A549 (cell line): ENCODE measurements around the gene MSANTD1. TPM values are rescaled to one million over a fixed set of nuclear protein-coding genes. Genes with fewer than 3 reads are reported as not detected.

Source experiments
- ATAC-seq, 2 experiments: fragments of 200-7000 bp in 1 of 2; fragments of >200 bp in 1 of 2; cut with Nextera tagmentation in 1 of 2; cut with Tn5 transposase in 1 of 2; 3 replicates each; pipeline versions ENCODE4 v1.8.0 to v1.9.1; 2018 to 2020; ENCODE audit warnings: mild to moderate bottlenecking in 1 of 2, moderate library complexity in 1 of 2
- CTCF ChIA-PET: fragments of 300-600 bp; sonication (Branson Sonifier 250); formaldehyde crosslinking; extraction: SDS; loops from one replicate; lab custom pipeline; 2021; ENCODE audit warnings: antibody characterized with exemption, inconsistent platforms; lab: Yijun Ruan, JAX
- POLR2A ChIA-PET: fragments of 350-600 bp; formaldehyde crosslinking; extraction: SDS; loops from one replicate; lab custom pipeline; 2021; ENCODE audit warnings: antibody characterized with exemption, inconsistent platforms; lab: Yijun Ruan, JAX
- DNase-seq, 2 experiments: peaks; one replicate each; pipeline versions ENCODE4 v3.0.0 to v3.0.0-alpha.2; 2011 to 2016; ENCODE audit warnings: low read depth in 1 of 2, low spot score in 1 of 2
- FAIRE-seq: peaks from 2 replicates; lab custom pipeline; 2011; peaks lifted over from hg19 to GRCh38; lab: Jason Lieb, UNC
- H3K27ac ChIP-seq, 2 experiments: fragments of >200 bp; sonication (Bioruptor Twin); formaldehyde crosslinking; 3 replicates each; pipeline ENCODE4 v1.5.1; 2016 to 2017
- H3K4me1 ChIP-seq: fragments of >200 bp; sonication (Bioruptor Twin); formaldehyde crosslinking; 3 replicates; pipeline ENCODE4 v1.6.1; 2016
- H3K4me2 ChIP-seq: fragments of >200 bp; sonication (Bioruptor Twin); formaldehyde crosslinking; 3 replicates; pipeline ENCODE4 v1.6.1; 2016
- H3K4me3 ChIP-seq: fragments of >200 bp; sonication (Bioruptor Twin); formaldehyde crosslinking; 3 replicates; pipeline ENCODE4 v1.5.1; 2016
- H3K9me3 ChIP-seq: fragments of >200 bp; sonication (Bioruptor Twin); formaldehyde crosslinking; 3 replicates; pipeline ENCODE4 v1.6.1; 2016
- CBX2 ChIP-seq: fragments of 200-600 bp; sonication (generic); IDR thresholded peaks from 2 replicates; pipeline ENCODE4 v1.6.1; 2016; ENCODE audit warnings: low read depth, mild to moderate bottlenecking, borderline replicate concordance
- CBX8 ChIP-seq: fragments of 200-600 bp; sonication (generic); IDR thresholded peaks from 2 replicates; pipeline ENCODE4 v1.6.1; 2016
- CHD4 ChIP-seq: fragments of 200-600 bp; sonication (generic); IDR thresholded peaks from 2 replicates; pipeline ENCODE4 v1.6.1; 2016; ENCODE audit warnings: antibody characterized with exemption, mild to moderate bottlenecking, borderline replicate concordance
- EHF ChIP-seq: fragments of 250-450 bp; sonication (Bioruptor Pico); IDR thresholded peaks from 2 replicates; pipeline ENCODE4 v1.5.0; 2020; ENCODE audit warnings: mild to moderate bottlenecking
- EHMT2 ChIP-seq: fragments of 200-600 bp; sonication (generic); IDR thresholded peaks from 2 replicates; pipeline ENCODE4 v1.6.1; 2016; ENCODE audit warnings: antibody characterized with exemption, low read depth, mild to moderate bottlenecking, moderate library complexity
- EP300 ChIP-seq, 2 experiments: fragments of >200 bp; sonication (Bioruptor Twin); formaldehyde crosslinking; IDR thresholded peaks; 2 replicates in 1 of 2; 3 replicates in 1 of 2; pipeline ENCODE4 v1.6.1; 2016 to 2017
- FOSB ChIP-seq: fragments of 250-450 bp; sonication (Bioruptor Pico); IDR thresholded peaks from 2 replicates; pipeline ENCODE4 v1.5.0; 2020; ENCODE audit warnings: mild to moderate bottlenecking, moderate library complexity
- FOXS1 ChIP-seq: fragments of 250-450 bp; sonication (Bioruptor Pico); IDR thresholded peaks from 2 replicates; pipeline ENCODE4 v1.5.0; 2020; ENCODE audit warnings: mild to moderate bottlenecking, moderate library complexity
- HMGXB4 ChIP-seq: fragments of 250-450 bp; sonication (Bioruptor Pico); IDR thresholded peaks from 2 replicates; pipeline ENCODE4 v1.5.0; 2021; ENCODE audit warnings: mild to moderate bottlenecking, moderate library complexity, borderline replicate concordance
- HOXB13 ChIP-seq: fragments of 250-450 bp; sonication (Bioruptor Pico); IDR thresholded peaks from 2 replicates; pipeline ENCODE4 v1.5.0; 2020; ENCODE audit warnings: low read depth, mild to moderate bottlenecking, moderate library complexity
- HOXB5 ChIP-seq: fragments of 250-450 bp; sonication (Bioruptor Pico); IDR thresholded peaks from 2 replicates; pipeline ENCODE4 v1.5.0; 2020; ENCODE audit warnings: mild to moderate bottlenecking, moderate library complexity
- JUNB ChIP-seq: fragments of >200 bp; sonication (Bioruptor Twin); formaldehyde crosslinking; IDR thresholded peaks from 2 replicates; pipeline ENCODE4 v1.6.1; 2016
- KDM1A ChIP-seq: fragments of 200-600 bp; sonication (generic); IDR thresholded peaks from 2 replicates; pipeline ENCODE4 v1.6.1; 2016; ENCODE audit warnings: low read depth, mild to moderate bottlenecking
- KDM5A ChIP-seq: fragments of 200-600 bp; sonication (generic); IDR thresholded peaks from 2 replicates; pipeline ENCODE4 v1.6.1; 2016; ENCODE audit warnings: antibody characterized with exemption, mild to moderate bottlenecking
- MAFK ChIP-seq: fragments of 450-650 bp; IDR thresholded peaks from 2 replicates; pipeline ENCODE4 v1.6.1; 2014; ENCODE audit not compliant: partially characterized antibody
- MAX ChIP-seq: IDR thresholded peaks from 2 replicates; pipeline ENCODE4 v1.6.1; 2012
- NFE2L2 ChIP-seq: fragments of 150-350 bp; conservative IDR thresholded peaks from 2 replicates; pipeline ENCODE4 v1.6.1; 2014; ENCODE audit warnings: low read length
- POLR2AphosphoS2 ChIP-seq: conservative IDR thresholded peaks from 2 replicates; pipeline ENCODE4 v1.6.1; 2012; ENCODE audit warnings: low read length, improper control_type of control experiment, inconsistent platforms
- SREBF2 ChIP-seq: fragments of 450-650 bp; IDR thresholded peaks from 2 replicates; pipeline ENCODE4 v1.6.1; 2014; ENCODE audit warnings: mild to moderate bottlenecking, moderate library complexity
- WGBS: methylation state at CpG from one replicate; pipeline ENCODE4 v1.1.6; 2017; ENCODE audit errors: missing lambda C conversion rate; 5-methylcytosine and 5-hydroxymethylcytosine counted together
- polyA plus RNA-seq, 4 experiments: library from polyadenylated mRNA; depleted of rRNA in 3 of 4; stranded (reverse); fragments of >200 nt; fragmentation: RNase III in 1 of 4; extraction: RNeasy Plus Mini Kit Qiagen cat#74134 plus additional on column Dnase treatment in 1 of 4; gene quantifications; 2 replicates in 3 of 4; 3 replicates in 1 of 4; pipeline ENCODE4 v1.2.3, GENCODE V29; 2011 to 2017

The MSANTD1 gene
- polyA plus RNA-seq, 2 of the 4 experiments (the other 2 are of a cell fraction), result 0.08 to 0.12 TPM

- no peak for ATAC-seq
- no peak for DNase-seq
- peaks cover 6% of the 10 kb centered on the region; the same call in 2 of the 3 replicates for H3K4me1 ChIP-seq
- H3K9me3 ChIP-seq, result no peaks in the 10 kb centered on the region
- no peak overlapping the region for H3K27ac ChIP-seq
- no peak for FAIRE-seq
- no peak for TF ChIP-seq FOSB (CRISPR knock-in tag)
- no peak for TF ChIP-seq CBX2
- TF ChIP-seq POLR2AphosphoS2, result no peak
- no peak for TF ChIP-seq EHF (CRISPR knock-in tag)
- no peak for TF ChIP-seq KDM1A
- no peak for TF ChIP-seq HMGXB4 (CRISPR knock-in tag)
- no peak for TF ChIP-seq HOXB5 (CRISPR knock-in tag)
- no peak for TF ChIP-seq CBX8
- no peak for TF ChIP-seq HOXB13 (CRISPR knock-in tag)
- no peak for TF ChIP-seq JUNB
- TF ChIP-seq CHD4, result no peak
- WGBS, result 72% methylated on average over 11 of the region's 14 CpGs
- H3K4me3 ChIP-seq, result no peak overlapping the region
- POLR2A ChIA-PET, result no interaction called here
- H3K4me2 ChIP-seq, result no peak overlapping the region
- CTCF ChIA-PET, result interaction anchor here (0.6 kb wide), 1 partner anchor 22 kb away, joined by 3 read pairs; no protein-coding TSS in a partner anchor
These were observed 38.5 kb downstream of the MSANTD1 start for GRCh38 chr4:3287271-3287971.

- Histone ChIP-seq H3K4me1 (peaks cover 6% of the 10 kb centered on the region; the same call in 2 of the 3 replicates), H3K4me2 (no peak overlapping the region), H3K27ac (no peak overlapping the region), H3K4me3 (no peak overlapping the region)
- 95% methylated on average over 11 of the region's 24 CpGs for WGBS
- TF ChIP-seq FOSB (CRISPR knock-in tag), result no peak
- no peak for TF ChIP-seq EHMT2
- TF ChIP-seq SREBF2, result no peak
- no peak for TF ChIP-seq KDM5A
- TF ChIP-seq MAFK, result no peak
- TF ChIP-seq FOXS1 (CRISPR knock-in tag), result no peak
- TF ChIP-seq EP300 (IDR thresholded peaks at IDR 0.05), result no peak
- no peak for TF ChIP-seq MAX
- TF ChIP-seq HMGXB4 (CRISPR knock-in tag), result no peak
- no peak for TF ChIP-seq NFE2L2
- TF ChIP-seq, all 56 proteins: peak for 0
- ATAC-seq (no peak), DNase-seq (no peak), FAIRE-seq (no peak)
- ChIA-PET CTCF (no interaction called here), POLR2A (no interaction called here)
- no peaks in the 10 kb centered on the region for H3K9me3 ChIP-seq
These were observed 39.1 kb downstream of the MSANTD1 start for GRCh38 chr4:3287972-3288570.
